Subcutaneous abdominal adipose tissue (tissue), 5 donors: ENCODE data around the gene SARS2.

Experiments used
- H3K27ac ChIP-seq: one replicate; pipeline ENCODE4 v1.7.0; 2013; ENCODE audit warnings: low read depth, mild to moderate bottlenecking, inconsistent platforms, low read length, moderate library complexity
- H3K27me3 ChIP-seq, 5 donors: one replicate each; pipeline ENCODE4 v1.7.0; 2013; ENCODE audit warnings: low read length in 5 of 5, inconsistent platforms in 1 of 5; ENCODE audit not compliant: control insufficient read depth in 5 of 5, insufficient read depth in 4 of 5
- H3K36me3 ChIP-seq, 5 donors: one replicate each; pipeline ENCODE4 v1.7.0; 2013; ENCODE audit warnings: low read length in 5 of 5; ENCODE audit not compliant: control insufficient read depth in 5 of 5, insufficient read depth in 5 of 5
- H3K4me1 ChIP-seq, 5 donors: one replicate each; pipeline ENCODE4 v1.7.0; 2013; ENCODE audit warnings: low read length in 5 of 5, mild to moderate bottlenecking in 3 of 5, moderate library complexity in 1 of 5; ENCODE audit not compliant: control insufficient read depth in 5 of 5, insufficient read depth in 5 of 5
- H3K4me3 ChIP-seq, 5 donors: one replicate each; pipeline ENCODE4 v1.7.0; 2013; ENCODE audit warnings: low read length in 5 of 5, low read depth in 1 of 5
- H3K9ac ChIP-seq, 5 donors: one replicate each; pipeline ENCODE4 v1.7.0; 2013; ENCODE audit warnings: low read length in 5 of 5, mild to moderate bottlenecking in 4 of 5, moderate library complexity in 3 of 5
- H3K9me3 ChIP-seq, 5 donors: one replicate each; pipeline ENCODE4 v1.7.0; 2013; ENCODE audit warnings: low read length in 5 of 5; ENCODE audit not compliant: control insufficient read depth in 5 of 5
- donor health status: healthy.
- donor health status: healthy.
- donor health status: healthy.
- donor health status: healthy.
- donor health status: healthy.

Gene SARS2

GRCh38 chr19:38929929-38930775 is at the start of gene SARS2:
SARS2 (minus strand) TSS chr19:38930763; CDS start chr19:38930736, 27 bp downstream.
- Histone ChIP-seq H3K27ac (peak within 1 kb of the TSS; percentile 75), H3K9me3 (peaks cover 0 to 2% (median 0%) of the 10 kb centered on the region in 5 donors), H3K4me1 (peaks cover 2 to 31% (median 20%) of the 10 kb centered on the region in 5 donors), H3K4me3 (peak within 1 kb of the TSS; percentile 83 to 97 (median 94)), H3K9ac (peak within 1 kb of the TSS; percentile 75 to 94 (median 90)), H3K36me3 (peaks cover 0 to 26% (median 16%) of the 10 kb centered on the region in 5 donors), H3K27me3 (no peaks in the 10 kb centered on the region)

DNA sequence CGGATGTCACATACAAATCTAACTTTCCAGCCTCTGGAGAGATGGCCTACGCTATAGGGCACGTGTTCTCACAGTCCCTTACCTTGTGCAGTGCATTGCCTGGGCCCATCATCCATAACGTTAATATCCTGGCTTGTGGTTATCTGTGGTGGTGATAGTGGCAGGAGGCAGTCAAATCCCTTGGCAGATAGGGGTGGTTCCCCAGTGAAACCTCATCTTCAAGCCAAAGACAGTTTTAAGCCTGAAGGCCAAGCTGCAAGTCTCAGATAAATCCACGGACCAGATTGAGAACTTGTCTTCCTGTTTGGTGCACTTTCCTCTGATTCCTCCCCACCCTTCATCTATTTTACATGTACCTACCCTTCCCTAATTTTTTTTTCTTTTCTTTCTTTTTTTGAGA is 49.2 kb upstream of the SARS2 start:
- Histone ChIP-seq H3K9me3 (peaks cover 0 to 6% (median 5%) of the 10 kb centered on the region in 5 donors), H3K4me3 (no peak overlapping the region), H3K9ac (no peak overlapping the region), H3K27ac (no peak overlapping the region), H3K4me1 (peaks cover 0 to 18% (median 15%) of the 10 kb centered on the region in 5 donors), H3K27me3 (peaks cover 0 to 7% (median 0%) of the 10 kb centered on the region in 5 donors), H3K36me3 (no peaks in the 10 kb centered on the region)

- Histone ChIP-seq H3K4me3 (no peak overlapping the region), H3K4me1 (peaks cover 0 to 21% (median 16%) of the 10 kb centered on the region in 5 donors), H3K36me3 (no peaks in the 10 kb centered on the region), H3K27ac (no peak overlapping the region), H3K27me3 (peaks cover 0 to 7% (median 0%) of the 10 kb centered on the region in 5 donors), H3K9me3 (peaks cover 0 to 6% (median 5%) of the 10 kb centered on the region in 5 donors), H3K9ac (no peak overlapping the region)
Measured at GRCh38 chr19:38978326-38978689, 47.7 kb upstream of the SARS2 start.

- no peak overlapping the region for H3K27ac ChIP-seq
- no peak overlapping the region for H3K4me3 ChIP-seq
- peaks cover 0 to 21% (median 16%) of the 10 kb centered on the region in 5 donors for H3K4me1 ChIP-seq
- H3K9ac ChIP-seq, result no peak overlapping the region
- no peaks in the 10 kb centered on the region for H3K36me3 ChIP-seq
- peaks cover 0 to 6% (median 5%) of the 10 kb centered on the region in 5 donors for H3K9me3 ChIP-seq
- peaks cover 0 to 7% (median 0%) of the 10 kb centered on the region in 5 donors for H3K27me3 ChIP-seq
Measured at GRCh38 chr19:38977445-38978325, 47.1 kb upstream of the SARS2 start.

DNA sequence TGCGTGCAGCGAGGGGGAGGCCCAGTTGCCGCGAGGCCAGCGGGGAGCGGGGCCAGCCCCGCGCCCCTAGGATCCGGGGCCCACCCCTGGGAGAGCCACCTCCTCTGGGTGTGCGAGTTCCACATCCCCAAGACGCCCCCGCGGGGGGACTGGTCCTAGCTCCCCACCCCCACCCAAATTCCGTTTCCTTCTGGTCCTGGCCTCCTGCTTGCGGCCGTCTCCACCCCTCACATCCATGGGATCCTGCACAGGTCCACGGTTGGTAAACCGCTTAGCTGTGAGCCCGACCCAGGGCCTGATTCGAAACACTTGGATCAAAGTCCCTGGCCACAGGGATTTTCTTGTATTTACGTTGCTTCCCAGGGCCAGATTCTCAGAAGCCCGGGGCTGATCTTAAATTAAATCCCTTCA is 45.3 kb upstream of the SARS2 start:
- Histone ChIP-seq H3K27me3 (peaks cover 0 to 7% (median 0%) of the 10 kb centered on the region in 5 donors), H3K27ac (peak overlapping the region; percentile 83), H3K4me1 (peaks cover 0 to 21% (median 16%) of the 10 kb centered on the region in 5 donors), H3K4me3 (peak overlapping the region; percentile 56 to 69 (median 66)), H3K9ac (peak overlapping the region in 4 of 5 donors; percentile 2 to 72 (median 64)), H3K36me3 (no peaks in the 10 kb centered on the region), H3K9me3 (peaks cover 0 to 6% (median 3%) of the 10 kb centered on the region in 5 donors)

DNA sequence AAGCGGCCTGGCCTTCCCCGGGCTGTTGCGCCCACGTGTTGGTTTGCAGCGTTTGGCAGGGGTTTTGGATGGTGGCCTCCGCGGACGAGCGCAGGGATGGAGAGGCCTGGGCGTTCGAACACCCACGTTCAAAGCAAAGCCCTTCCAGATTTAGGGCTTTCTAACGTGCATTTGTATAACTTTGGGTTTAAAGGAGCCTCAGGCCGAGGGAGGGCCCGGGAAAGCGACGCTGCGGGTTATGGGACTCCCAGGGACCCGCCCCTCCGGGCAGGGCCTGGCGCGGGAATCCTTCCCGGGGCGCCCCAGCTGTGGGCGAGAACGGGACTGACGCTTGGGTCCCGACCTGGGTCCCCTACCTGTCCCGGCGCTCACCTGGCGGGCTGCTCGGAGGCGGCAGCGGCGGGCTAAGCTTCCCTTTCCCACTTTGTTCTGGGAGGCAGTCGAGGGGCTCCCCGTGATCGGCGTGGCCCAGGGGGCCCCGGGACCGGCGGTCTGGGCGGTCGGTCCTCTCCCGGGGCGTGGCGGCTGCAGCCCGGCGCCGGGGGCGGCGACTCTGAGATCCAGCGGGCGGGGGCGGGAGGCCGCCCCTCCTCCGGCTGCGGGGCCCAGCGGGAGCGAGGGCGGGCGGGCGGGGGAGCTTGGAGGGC is 44.8 kb upstream of the SARS2 start, which contains the start of gene FBXO17:
TSS of gene FBXO17 (minus strand) at position 529 of the 647 bp plus-strand sequence. CDS start 25,423 bp downstream, outside the sequence.
- Histone ChIP-seq H3K36me3 (no peaks in the 10 kb centered on the region), H3K4me3 (peak within 1 kb of the TSS; percentile 56 to 69 (median 66)), H3K9ac (peak within 1 kb of the TSS in 4 of 5 donors; percentile 35 to 82 (median 76)), H3K27me3 (peaks cover 0 to 7% (median 0%) of the 10 kb centered on the region in 5 donors), H3K4me1 (peaks cover 1 to 21% (median 20%) of the 10 kb centered on the region in 5 donors), H3K27ac (peak within 1 kb of the TSS; percentile 83), H3K9me3 (peaks cover 0 to under 1% (median 0%) of the 10 kb centered on the region in 5 donors)

DNA sequence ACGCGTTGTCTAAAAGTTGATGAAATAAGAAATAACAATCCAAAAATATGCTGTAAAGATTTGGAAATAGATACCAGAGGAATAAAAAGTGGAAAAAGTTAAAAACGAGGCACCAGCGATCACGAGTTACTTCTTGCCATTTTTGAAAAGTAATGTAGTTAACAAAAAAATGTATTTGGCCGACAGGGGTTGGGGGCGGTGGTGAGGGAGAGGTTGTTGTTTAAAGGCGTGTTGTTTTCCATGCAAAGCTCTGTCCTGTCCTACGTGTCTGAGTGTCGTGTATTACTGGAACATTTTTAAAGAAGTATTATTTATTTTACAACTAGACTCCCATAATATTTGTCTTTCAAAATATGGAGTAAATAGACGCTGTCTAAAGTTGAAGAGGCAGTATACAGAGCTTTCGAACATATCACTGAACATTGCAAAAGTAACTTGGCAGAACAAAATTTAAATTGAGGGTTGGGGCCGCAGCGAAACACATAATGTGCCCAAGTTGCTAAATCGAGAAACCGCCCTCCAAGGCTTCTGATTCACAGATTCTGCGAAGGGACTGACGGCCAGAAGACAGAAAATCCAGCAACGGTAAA is 44.2 kb upstream of the SARS2 start:
- Histone ChIP-seq H3K9me3 (no peaks in the 10 kb centered on the region), H3K36me3 (no peaks in the 10 kb centered on the region), H3K27me3 (peaks cover 0 to 5% (median 0%) of the 10 kb centered on the region in 5 donors), H3K27ac (peak overlapping the region; percentile 83), H3K9ac (peak overlapping the region in 4 of 5 donors; percentile 53 to 82 (median 76)), H3K4me1 (peaks cover 1 to 23% (median 21%) of the 10 kb centered on the region in 5 donors), H3K4me3 (peak overlapping the region; percentile 50 to 69 (median 63))

DNA sequence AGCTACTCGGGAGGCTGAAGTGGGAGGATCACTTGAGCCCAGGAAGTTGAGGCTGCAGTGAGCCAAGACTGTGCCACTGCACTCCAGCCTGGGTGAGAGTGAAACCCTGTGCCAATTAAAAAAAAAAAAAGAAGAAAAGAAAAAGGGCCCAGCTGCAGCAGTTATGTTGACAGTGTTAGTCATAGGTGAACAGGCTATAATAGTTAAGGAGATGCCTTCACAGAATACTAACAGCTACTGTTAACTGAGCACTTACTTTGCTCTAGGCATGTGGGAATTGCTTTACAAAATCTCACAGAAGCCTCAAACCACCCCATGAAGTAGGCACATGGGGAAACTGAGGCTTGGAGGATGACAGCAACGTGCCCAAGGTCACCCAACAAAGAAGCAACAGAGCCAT is 41.1 kb upstream of the SARS2 start:
- no peak overlapping the region for H3K27ac ChIP-seq
- H3K9me3 ChIP-seq, result no peaks in the 10 kb centered on the region
- H3K9ac ChIP-seq, result no peak overlapping the region
- H3K36me3 ChIP-seq, result peaks cover 0 to 2% (median 0%) of the 10 kb centered on the region in 5 donors
- no peak overlapping the region for H3K4me3 ChIP-seq
- H3K4me1 ChIP-seq, result peaks cover 1 to 23% (median 20%) of the 10 kb centered on the region in 5 donors
- H3K27me3 ChIP-seq, result peaks cover 0 to 4% (median 0%) of the 10 kb centered on the region in 5 donors
